ENCODE measurements around the gene SPOP. TPM values are rescaled to one million over a fixed set of nuclear protein-coding genes. Genes with fewer than 3 reads are reported as not detected.
"Not testable (repeated sequence)": the region's sequence is repeated elsewhere in the genome, so short reads cannot be mapped to it uniquely, and the experiment has no call there.

SPOP gene
- polyA plus RNA-seq, 12 donors = 45.6 to 386 (median 52.3) TPM

- no peak for DNase-seq
These were observed 7.3 kb downstream of the SPOP start for GRCh38 chr17:49670641-49671040.

GRCh38 chr17:49670002-49670401 is 7.9 kb downstream of the SPOP start:
- no peak for DNase-seq

GRCh38 chr17:49667854-49668253 is 10.0 kb downstream of the SPOP start:
- DNase-seq = no peak

DNA sequence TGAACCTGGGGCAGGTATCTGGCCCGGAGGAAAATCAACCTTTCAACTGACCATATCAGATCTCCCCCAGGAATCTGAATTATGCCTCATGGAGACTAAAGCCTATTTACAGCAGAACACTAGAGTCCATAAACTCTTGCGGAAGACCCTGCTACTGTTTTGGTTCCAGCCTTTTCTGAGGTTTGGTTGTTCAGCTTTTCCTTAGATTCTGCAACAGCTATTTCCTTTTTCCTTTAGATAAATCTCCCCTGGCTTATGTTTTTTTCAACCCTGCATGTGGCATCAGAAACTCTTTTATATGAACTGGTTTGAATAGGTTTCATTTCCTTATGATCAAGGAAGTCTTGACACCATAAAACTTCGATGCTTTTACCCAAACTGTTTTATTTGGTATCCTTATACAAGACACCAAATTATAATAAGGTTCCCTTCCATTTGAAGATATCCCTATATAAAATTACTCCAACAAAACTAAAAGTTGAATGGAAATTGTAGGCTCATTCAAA is 13.1 kb downstream of the SPOP start:
- DNase-seq = no peak

DNA sequence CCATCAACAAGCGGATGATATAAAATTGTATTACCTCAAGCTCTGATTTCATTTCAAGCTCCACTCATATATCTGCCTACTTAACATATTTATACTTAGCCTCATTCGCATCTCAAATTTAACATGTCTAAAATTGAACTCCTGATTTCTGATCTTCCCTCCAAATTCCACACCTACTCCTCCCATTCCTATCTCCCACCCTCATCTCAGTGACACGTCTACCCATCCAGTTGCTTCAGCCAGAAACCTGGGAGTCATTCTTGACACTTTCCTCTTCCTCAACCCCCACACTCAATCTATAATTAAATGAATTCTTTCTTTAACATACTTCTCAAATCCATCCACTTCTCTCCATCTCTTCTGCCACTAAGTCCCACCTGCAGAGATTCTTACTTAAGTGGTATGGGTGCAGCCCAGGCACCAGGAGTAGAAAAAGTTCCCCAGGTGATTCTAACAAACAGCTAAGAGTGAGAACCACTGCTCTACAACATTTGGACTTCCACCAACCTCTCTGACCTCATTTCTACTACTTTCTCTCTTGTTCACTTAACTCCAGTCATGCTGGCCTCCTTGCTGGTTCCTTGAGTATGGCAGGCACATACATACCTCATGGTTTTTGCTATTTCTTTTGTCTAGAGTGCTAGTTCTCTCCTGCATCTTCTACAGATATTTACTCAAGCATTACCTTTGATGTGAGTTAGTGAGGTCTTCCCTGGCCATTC is 18.1 kb downstream of the SPOP start:
- no peak for DNase-seq

DNA sequence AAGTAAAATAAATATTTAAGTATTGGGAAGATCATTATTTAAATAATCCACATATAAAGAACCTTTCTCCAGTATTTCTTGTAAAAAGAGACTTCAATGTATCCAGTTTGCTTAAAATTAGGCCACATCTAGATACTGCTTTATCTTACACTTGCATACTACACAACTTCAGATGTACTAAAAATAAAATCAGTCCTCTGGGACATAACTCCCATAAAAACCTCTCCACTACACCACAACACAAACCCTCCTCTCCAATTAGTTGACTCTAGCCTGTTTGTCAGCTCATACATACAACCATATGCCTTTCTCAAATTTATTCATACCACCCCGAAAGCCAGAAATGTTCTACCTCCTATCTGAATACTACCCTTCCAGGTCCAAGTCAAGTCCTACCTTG is 21.6 kb downstream of the SPOP start:
- DNase-seq = no peak

DNA sequence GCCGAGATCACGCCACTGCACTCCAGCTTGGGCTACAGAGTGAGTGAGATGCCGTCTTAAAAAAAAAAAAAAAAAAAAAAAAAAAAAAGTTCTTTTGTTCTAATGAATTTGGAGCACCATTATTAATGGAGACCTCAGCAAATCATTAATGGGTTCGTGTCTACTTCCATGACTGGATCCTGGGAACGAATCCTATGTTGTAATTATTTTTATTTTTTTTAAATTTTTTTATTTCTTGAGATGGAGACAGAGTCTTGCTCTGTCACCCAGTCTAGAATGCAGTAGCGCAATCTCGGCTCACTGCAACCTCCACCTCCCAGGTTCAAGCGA is 30.7 kb downstream of the SPOP start:
- no peak for DNase-seq

- no peak for DNase-seq
These were observed 31.3 kb downstream of the SPOP start for GRCh38 chr17:49646391-49647255.

DNA sequence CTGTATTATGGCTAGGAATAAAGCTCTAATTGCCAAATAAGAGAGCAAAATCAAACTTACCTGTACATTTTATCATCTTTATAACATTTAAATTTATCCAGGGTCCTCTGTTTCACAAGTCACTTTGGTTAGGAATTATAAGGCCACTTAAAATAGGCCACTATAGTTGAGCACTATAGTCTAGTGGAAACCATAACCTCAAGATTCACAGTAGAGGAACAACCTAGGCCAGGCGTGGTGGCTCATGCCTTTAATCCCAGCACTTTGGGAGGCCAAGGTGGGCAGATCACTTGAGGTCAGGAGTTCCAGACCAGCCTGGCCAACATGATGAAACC is 31.9 kb downstream of the SPOP start:
- DNase-seq = not testable (repeated sequence)

DNA sequence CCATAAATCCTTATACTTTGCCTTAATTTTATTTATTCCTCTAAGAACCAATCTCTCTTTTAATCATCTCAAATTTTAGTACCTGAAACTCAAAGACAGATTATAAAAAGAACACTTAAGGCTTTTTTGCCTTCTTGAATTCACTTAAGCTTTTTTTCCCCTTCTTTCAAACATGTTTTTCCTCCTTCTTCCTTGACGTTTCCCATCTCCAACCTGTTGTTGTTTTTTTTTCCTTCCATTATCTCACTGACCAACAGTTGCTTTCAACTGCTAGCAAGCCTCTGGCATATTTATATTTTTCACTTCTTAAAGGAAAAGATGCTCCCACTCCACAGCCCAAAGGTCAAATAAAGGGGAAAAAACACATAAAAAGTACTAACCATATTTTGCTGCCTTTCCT is 32.2 kb downstream of the SPOP start:
- DNase-seq = no peak

DNA sequence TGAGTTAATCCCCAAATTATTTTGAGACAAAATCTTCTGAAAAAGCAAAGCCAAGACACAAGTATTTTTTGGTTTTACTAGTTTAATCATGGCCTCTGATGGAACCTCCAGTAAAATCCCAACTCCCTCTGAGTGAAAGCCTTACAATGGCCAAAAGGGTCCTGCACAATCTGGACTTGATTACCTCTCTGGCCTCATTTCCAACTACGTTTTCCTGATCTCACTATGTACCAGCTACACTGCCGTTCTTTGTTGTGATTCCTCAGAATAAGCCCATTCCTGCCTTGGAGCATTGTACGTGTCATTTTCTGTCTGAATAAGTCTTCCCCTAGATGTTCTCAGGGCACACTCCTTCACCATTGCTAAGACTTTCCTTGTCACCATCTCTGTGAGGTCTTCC is 37.3 kb downstream of the SPOP start:
- no peak for DNase-seq

GRCh38 chr17:49638818-49639217 is 39.1 kb downstream of the SPOP start:
- no peak for DNase-seq

GRCh38 chr17:49637739-49638138 is 40.2 kb downstream of the SPOP start:
- DNase-seq = no peak

- no peak for DNase-seq
These were observed 40.8 kb downstream of the SPOP start for GRCh38 chr17:49637050-49637449.

GRCh38 chr17:49635121-49635520 is 42.8 kb downstream of the SPOP start:
- no peak for DNase-seq

GRCh38 chr17:49634485-49634860 is 43.4 kb downstream of the SPOP start:
- no peak for DNase-seq

- DNase-seq = no peak
These were observed 44.0 kb downstream of the SPOP start for GRCh38 chr17:49633762-49634484.

DNA sequence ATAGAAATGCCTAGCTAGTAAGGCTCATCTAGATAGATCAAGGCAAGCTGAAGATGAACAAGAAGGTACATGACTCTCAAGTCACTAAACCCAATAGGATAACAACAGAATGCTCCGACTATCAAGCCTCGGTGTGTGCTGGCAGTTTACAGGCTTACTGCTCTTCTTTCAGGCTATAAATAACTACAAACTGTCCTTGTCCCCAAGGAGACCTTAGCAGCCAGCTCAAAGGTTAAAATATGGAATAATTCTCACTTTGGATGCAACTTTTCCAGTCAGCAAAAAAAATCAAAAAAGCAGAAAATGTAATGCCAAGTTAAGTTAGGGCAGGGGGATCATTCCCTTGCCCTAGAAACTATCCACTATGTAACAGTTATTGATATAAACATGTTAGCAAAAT is 44.6 kb downstream of the SPOP start:
- no peak for DNase-seq

- no peak for DNase-seq
These were observed 45.7 kb downstream of the SPOP start for GRCh38 chr17:49632201-49632600.

DNA sequence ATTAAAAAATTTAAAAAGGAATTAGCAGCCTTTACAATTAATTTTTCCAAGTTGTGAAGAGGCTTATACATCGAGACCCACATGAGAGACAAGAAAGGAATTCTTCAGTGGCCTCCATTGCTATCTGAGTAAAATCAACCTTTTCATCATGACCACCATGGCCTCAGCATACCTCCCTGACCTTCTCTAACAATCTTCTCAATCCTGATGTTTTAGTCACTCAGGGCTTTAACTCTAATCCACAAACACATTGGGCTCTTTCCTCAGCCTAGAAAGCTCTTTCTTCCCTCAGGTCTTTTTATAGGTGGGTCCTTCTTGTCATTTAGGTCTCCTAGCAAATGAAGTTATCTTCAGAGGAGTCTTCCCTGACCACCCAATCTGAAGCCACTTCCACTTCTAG is 46.4 kb downstream of the SPOP start:
- DNase-seq = no peak

GRCh38 chr17:49630113-49630900 is 47.6 kb downstream of the SPOP start:
- DNase-seq = no peak

DNA sequence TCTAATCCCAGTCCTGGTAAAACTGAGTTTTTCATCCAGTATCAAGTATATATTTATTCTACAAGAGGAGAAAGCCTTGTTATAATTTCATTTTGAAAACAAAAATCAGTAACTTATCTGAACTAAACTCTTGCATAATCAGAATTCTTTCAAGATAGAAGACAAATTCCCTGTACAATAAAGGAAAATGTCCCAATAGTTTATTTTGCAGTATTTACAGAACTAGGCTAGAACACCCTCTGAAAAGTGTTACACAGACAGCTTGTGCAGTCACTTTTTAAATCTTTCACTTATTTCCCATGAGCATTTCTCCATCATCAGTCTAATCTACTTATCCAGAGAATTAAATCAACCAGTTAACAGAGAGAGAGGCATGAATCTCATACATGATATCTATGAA is 48.5 kb downstream of the SPOP start:
- DNase-seq = no peak

Data from muscle of arm (tissue), 12 donors.